NT2/D1 (cell line): Measurements from ENCODE around the gene PHF2.

Experiments
- DNase-seq: peaks from one replicate; pipeline ENCODE4 v3.0.0-alpha.2; 2011; ENCODE audit warnings: low read depth, low spot score
- H3K27me3 ChIP-seq: 2 replicates; pipeline ENCODE4 v1.6.0; 2011; ENCODE audit warnings: mild to moderate bottlenecking; ENCODE audit not compliant: insufficient read length, insufficient read depth
- H3K36me3 ChIP-seq: 2 replicates; pipeline ENCODE4 v1.6.1; 2011; ENCODE audit warnings: mild to moderate bottlenecking, low read length, mixed read lengths; ENCODE audit not compliant: insufficient read depth, insufficient read length
- H3K4me1 ChIP-seq: 2 replicates; pipeline ENCODE4 v1.5.1; 2011; ENCODE audit not compliant: insufficient read depth, insufficient read length
- H3K4me3 ChIP-seq: 2 replicates; pipeline ENCODE4 v1.5.1; 2011; ENCODE audit warnings: low read depth; ENCODE audit not compliant: insufficient read length
- H3K9ac ChIP-seq: 2 replicates; pipeline ENCODE4 v1.6.0; 2011; ENCODE audit warnings: low read depth; ENCODE audit not compliant: insufficient read length
- H3K9me3 ChIP-seq: 2 replicates; pipeline ENCODE4 v1.5.1; 2011; ENCODE audit warnings: mild to moderate bottlenecking, low read length; ENCODE audit not compliant: insufficient read depth
- SUZ12 ChIP-seq: IDR thresholded peaks from 2 replicates; pipeline ENCODE4 v1.6.1; 2011; ENCODE audit not compliant: insufficient read length, insufficient read depth; ENCODE audit errors: extremely low read depth
- YY1 ChIP-seq: IDR thresholded peaks from 2 replicates; pipeline ENCODE4 v1.6.1; 2011; ENCODE audit not compliant: insufficient read length, insufficient read depth
- ZNF274 ChIP-seq: IDR thresholded peaks from 2 replicates; pipeline ENCODE4 v1.6.1; 2011; ENCODE audit warnings: mild to moderate bottlenecking, low read depth, low read length

The PHF2 gene

GRCh38 chr9:93616044-93616443 is 39.7 kb downstream of the PHF2 start:
- Histone ChIP-seq H3K9ac (no peak overlapping the region), H3K36me3 (peaks cover 3% of the 10 kb centered on the region), H3K27me3 (no peaks in the 10 kb centered on the region), H3K4me3 (no peak overlapping the region), H3K4me1 (peaks cover 16% of the 10 kb centered on the region), H3K9me3 (no peaks in the 10 kb centered on the region)
- TF ChIP-seq YY1: no peak
- no peak for TF ChIP-seq SUZ12
- no peak for TF ChIP-seq ZNF274
- DNase-seq: no peak

GRCh38 chr9:93617273-93617672 is 40.9 kb downstream of the PHF2 start:
- DNase-seq: peak; percentile 11
- Histone ChIP-seq H3K9ac (no peak overlapping the region), H3K27me3 (no peaks in the 10 kb centered on the region), H3K4me3 (no peak overlapping the region), H3K4me1 (peaks cover 16% of the 10 kb centered on the region), H3K9me3 (no peaks in the 10 kb centered on the region), H3K36me3 (peaks cover 3% of the 10 kb centered on the region)
- no peak for TF ChIP-seq ZNF274

GRCh38 chr9:93619272-93619775 is 42.9 kb downstream of the PHF2 start:
- H3K36me3 ChIP-seq: peaks cover 3% of the 10 kb centered on the region
- H3K4me1 ChIP-seq: peaks cover 19% of the 10 kb centered on the region
- H3K9ac ChIP-seq: peak overlapping the region; percentile 5
- no peaks in the 10 kb centered on the region for H3K27me3 ChIP-seq
- no peaks in the 10 kb centered on the region for H3K9me3 ChIP-seq
- DNase-seq: no peak
- H3K4me3 ChIP-seq: no peak overlapping the region
- TF ChIP-seq YY1: no peak
- TF ChIP-seq SUZ12: no peak
- no peak for TF ChIP-seq ZNF274

GRCh38 chr9:93620041-93620506 is 43.7 kb downstream of the PHF2 start:
- TF ChIP-seq ZNF274 (no peak), YY1 (no peak)
- Histone ChIP-seq H3K4me1 (peaks cover 19% of the 10 kb centered on the region), H3K36me3 (peaks cover 3% of the 10 kb centered on the region), H3K9ac (no peak overlapping the region), H3K27me3 (no peaks in the 10 kb centered on the region), H3K4me3 (no peak overlapping the region), H3K9me3 (no peaks in the 10 kb centered on the region)
- peak; percentile 38 for DNase-seq

DNA sequence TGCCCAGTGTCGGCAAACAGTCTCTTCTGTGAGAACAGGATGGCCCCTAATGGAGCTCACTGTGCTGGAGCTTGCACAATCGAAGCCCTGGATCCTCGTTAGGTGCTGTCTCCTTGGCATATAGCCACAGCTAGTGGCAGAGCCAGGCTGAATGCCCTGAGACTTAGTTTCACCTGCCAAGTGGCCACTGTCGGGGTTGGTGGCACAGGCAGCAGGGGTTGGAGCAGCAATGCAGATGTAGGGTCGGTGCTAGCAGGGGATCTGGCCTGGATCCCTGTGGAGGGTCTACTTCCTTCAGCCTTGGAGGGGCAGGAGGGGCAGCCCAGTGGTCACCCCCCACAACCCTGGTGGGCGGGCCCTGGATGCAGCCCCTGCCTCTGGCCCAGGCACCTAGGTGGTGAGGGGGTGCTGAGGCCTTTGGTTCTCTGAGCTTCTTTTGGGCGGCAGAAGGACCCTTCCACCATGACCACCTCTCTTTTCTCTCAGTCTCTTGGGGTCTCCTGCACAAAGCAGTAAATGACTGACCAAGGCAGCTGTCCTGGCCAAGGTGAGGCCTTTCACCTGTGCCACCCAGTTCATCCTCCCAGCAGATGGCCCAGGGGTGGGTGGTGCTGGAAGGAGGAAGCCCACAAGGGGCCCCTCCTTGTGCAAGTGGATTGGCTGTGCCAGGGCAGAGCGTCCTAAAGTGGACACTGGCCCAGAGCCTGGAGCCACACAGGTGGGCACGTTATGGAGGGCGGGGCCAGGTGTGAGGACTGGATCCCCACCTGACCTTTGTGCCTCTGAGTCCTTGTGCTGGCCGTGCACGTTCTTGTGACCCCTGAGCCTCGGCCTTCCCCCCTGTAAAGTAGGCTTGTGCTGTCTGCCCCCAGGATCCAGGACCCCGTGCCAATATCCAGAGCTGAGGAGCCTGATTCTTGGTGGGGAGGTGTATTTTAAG is 44.8 kb downstream of the PHF2 start:
- H3K4me1 ChIP-seq: peaks cover 19% of the 10 kb centered on the region
- no peak for TF ChIP-seq YY1
- TF ChIP-seq SUZ12: no peak
- TF ChIP-seq ZNF274: no peak
- no peaks in the 10 kb centered on the region for H3K9me3 ChIP-seq
- no peak overlapping the region for H3K9ac ChIP-seq
- H3K36me3 ChIP-seq: peaks cover 3% of the 10 kb centered on the region
- H3K4me3 ChIP-seq: no peak overlapping the region
- H3K27me3 ChIP-seq: no peaks in the 10 kb centered on the region
- no peak for DNase-seq

DNA sequence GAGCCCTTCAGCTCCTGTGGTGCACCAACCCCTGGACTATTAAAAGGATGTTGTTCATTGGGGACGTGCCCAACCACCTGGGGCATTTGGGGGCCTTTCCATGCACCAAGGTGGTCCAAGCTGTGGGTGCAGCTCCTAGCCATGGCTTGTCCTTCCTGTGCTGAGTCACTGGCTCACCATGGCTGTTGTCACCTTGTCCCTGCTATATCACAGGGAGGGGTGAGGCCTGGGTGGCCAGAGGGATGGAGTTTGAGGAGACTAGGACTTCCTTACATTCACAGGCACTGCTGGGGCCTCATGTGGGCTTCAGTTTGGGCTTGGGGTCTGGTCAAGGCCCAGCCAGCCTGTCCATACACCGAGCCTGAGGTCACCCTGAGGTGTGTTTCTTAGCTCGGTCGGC is 45.5 kb downstream of the PHF2 start:
- TF ChIP-seq SUZ12 (no peak), YY1 (no peak), ZNF274 (no peak)
- Histone ChIP-seq H3K27me3 (no peaks in the 10 kb centered on the region), H3K9ac (no peak overlapping the region)

DNA sequence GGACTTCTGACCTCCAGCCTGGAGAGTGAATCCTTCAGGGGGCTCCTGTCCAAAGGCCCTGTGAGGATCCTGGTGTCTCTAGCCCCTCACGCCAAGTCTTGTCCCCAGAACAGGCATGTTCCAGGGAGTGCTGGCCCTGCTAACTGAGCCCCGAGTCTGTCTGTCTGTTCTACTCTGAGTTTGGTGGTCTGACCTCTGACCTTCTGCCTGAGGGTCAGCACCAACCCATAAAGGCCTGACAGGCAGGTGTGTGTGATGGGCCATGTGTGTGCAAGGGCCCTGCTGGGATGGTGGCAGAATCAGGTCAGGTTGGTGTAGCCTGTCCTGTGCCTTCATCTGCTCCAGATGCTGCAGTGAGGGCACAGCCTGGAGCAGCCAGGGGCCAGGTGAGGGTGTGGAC is 46.3 kb downstream of the PHF2 start:
- no peak overlapping the region for H3K4me3 ChIP-seq
- peaks cover 15% of the 10 kb centered on the region for H3K4me1 ChIP-seq
- H3K9ac ChIP-seq: no peak overlapping the region
- H3K27me3 ChIP-seq: no peaks in the 10 kb centered on the region
- TF ChIP-seq SUZ12 (no peak), ZNF274 (no peak), YY1 (no peak)
- peaks cover 5% of the 10 kb centered on the region for H3K9me3 ChIP-seq
- DNase-seq: no peak
- H3K36me3 ChIP-seq: peaks cover 3% of the 10 kb centered on the region

More for the DNA sequence above, 45.5 kb downstream of the PHF2 start:
- Histone ChIP-seq H3K9me3 (no peaks in the 10 kb centered on the region), H3K4me3 (no peak overlapping the region), H3K4me1 (peaks cover 18% of the 10 kb centered on the region), H3K36me3 (peaks cover 3% of the 10 kb centered on the region)
- DNase-seq: no peak
